OCI-M1 (cell line): ENCODE results near the gene RNF41.
"Not testable (repeated sequence)": the region's sequence is repeated elsewhere in the genome, so short reads cannot be mapped to it uniquely, and the experiment has no call there.

Source experiments
- DNase-seq: peaks from one replicate; lab custom pipeline; 2025; lab: John Stamatoyannopoulos, UW

The RNF41 gene

DNA sequence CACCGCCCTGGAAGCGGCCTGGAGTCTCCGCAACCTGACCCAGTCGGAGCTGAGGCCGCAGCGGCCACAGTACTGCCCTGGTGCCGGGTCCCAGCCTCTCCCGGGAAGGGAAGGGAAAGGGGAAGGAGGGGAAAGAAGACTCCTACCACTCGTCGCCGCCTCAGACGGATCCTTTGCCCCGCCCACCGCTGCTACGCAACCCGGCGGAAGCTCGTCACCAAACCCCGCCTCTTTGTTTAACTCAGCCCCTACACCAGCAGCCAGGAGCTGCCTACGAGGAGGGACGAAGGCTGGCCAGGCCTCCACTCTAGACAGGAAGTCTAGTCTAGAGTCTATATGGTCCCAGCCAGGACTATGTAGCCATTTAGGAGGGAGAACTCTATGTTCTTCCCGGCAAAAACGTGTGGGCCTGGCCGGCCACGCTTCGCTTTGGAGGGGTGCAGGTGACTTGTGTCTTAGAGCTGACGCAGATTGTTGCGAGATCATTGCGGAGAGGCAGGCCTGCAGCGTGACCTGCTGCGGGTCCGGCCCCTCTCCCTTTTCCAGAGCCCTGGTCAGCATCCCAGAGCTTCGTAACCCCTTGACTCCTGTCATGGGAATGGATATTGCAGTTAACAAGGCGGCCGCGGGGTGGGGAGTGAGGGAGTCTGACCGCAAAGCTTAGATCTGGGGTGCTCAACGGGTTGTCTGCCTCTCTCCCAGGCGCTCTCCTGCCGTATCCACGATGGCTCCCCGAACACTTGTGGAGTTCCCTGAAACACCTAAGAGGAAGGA lies at the start of gene RNF41:
Gene RNF41, minus strand, starts transcription at position 166 of the 774 bp plus-strand sequence. CDS start 7,875 bp downstream, outside the sequence.
- DNase-seq: peak; percentile 98

DNA sequence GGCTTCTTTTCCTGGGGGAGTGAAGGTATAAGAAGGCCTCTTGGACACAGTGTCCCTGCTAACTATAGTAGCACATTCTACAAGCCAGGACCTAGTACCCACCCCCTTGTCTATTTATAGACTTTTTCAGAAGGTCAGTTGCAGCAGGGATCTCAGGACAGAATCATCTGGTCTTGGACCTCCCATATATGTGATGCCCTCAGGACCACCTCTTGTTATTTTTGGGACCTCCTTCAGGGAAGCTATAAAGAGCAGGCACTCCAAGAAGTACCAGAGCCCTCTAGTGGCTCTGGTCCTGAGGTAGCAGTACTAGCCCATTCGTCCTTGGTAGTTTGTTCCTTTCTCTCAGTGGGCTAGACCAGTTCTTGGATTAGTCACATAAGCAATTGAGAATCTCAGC lies 49.3 kb upstream of the RNF41 start:
- peak; percentile 51 for DNase-seq

DNA sequence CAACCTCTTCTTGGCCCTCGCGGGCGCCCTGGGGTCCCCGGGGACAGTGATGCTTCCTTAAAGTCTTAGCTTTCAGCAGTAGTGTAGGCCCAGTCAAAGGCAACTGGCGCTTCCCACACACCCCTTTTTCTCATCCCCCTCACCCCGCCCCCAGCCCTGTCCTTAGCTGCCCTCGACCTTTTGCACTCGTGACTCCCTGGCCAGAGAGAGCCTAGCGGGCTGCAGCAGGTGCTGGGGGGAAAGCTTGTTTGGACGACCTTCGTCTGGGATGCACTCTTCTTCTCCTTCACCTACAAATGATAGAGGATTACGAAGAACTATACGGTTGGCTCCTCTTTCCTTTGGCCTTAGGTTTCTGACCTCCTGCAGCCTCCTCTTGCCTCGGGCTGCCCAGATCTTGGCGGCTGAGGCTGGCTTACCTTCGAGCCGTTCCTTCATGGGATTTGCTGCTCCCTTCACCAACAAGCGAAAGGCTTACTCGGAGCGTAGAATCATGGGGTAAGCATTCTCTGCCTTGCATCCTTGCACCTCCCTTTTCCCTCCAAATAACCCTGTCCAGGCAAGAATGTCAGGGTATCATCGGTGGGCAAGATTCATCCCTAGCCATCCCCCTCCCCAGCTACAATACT lies 45.8 kb upstream of the RNF41 start:
- DNase-seq: peak; percentile 53

DNA sequence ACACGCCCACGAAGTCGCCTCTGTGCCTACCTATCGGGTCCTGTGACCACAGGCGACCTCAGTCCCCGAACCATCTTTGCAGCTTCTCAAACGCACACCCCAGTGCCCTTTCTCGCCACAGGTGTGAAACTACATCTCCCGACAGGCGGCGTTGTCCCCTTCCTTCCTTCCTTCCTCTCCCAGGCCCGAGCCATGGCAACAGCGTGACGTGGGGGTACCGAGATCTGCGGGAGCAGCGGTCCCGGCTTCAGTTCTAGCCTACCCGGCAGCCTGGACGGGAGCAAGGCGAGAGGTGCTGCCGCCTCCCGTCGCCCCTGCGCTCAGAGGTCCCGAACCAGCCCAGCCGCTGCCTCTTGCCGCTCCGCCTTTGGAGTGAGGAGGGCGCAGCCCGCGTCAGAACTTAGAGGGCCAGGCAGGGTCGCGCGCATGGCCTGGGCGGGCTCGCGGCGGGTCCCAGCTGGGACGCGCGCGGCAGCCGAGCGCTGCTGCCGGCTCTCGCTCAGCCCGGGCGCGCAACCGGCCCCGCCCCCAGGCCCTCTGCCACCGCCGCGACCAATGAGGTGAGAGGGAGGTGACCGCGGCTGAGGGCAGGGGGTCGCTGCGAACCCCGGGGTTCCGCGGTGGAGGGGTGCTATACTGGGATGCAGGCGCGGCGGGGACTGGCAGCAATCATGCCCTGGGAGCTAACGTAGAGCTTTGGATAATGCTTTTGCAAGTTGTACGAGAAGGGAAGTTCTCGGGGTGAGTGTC lies 45.1 kb upstream of the RNF41 start, which contains the start of gene COQ10A:
Gene COQ10A, plus strand, starts transcription at position 250 of the 750 bp plus-strand sequence. Its CDS starts 177 bp downstream, at position 427.
- peak; percentile 93 for DNase-seq

DNA sequence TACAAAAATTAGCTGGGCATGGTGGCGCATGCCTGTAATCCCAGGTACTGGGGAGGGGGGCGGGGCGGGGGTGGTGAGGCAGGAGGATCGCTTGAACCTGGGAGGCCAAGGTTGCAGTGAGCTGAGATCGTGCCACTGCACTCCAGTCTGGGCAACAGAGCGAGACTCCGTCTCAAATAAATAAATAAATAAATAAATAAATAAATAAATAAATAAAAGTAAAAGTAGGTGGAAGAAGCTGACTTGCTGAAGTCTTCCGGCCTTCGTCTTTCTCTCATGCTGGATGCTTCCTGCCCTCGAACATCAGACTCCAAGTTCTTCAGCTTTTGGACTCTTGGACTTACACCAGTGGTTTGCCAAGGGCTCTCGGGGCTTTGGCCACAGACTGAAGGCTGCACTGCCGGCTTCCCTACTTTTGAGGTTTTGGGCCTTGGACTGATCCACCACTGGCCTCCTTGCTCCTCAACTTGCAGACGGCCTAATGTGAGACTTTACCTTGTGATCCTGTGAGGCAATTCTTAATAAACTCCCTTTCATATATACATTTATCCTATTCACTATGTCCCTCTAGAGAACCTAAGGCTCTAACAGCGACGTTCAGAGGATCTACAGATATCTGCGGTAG lies 44.5 kb upstream of the RNF41 start:
- not testable (repeated sequence) for DNase-seq

DNA sequence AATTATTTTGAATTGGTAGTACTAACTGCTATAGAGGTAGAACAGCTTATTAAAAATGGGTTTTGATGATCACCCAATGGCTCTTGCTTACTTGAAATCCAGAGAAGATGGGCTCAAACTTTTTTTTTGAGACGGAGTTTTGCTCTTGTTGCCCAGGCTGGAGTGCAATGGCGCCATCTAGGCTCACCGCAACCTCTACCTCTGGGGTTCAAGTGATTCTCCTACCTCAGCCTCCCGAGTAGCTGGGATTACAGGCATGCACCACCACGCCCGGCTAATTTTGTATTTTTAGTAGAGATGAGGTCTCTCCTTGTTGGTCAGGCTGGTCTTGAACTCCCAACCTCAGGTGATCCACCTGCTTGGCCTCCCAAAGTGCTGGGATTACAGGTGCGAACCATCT lies 41.2 kb upstream of the RNF41 start:
- DNase-seq: peak; percentile 21

DNA sequence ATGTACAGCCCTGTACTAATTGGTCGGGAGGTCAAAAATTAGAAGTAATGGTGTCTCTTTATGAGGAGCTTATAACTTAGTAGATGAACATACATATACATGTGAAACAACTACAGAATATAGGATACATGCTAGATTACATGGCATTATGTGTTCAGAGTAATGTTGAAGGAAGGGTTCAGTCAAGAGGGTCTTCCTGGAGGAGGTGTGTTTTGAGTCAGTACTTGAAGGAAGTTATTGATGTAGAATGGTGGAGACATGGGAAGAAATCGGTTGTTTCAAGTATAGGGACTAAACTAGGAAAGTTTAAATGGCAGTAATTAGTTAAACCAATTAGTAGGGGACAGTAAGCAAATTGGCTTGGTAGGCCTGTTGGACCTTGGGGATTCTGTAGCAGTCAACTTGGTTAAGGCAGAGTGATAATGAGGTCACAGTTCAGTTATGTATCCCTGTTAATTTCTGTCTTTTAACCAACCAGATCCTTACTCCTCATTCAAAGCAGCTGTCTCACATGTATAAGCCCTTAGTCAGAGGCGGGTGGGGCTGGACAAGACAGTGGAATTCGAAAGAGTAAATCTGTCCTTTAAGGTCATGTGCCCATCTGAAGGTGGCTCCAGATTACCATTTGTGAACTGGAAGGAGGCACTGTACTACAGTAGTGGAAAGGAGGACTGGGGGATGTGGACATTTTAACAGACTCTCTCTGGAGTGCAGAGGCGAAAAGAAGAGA lies 39.9 kb upstream of the RNF41 start:
- DNase-seq: peak; percentile 11

DNA sequence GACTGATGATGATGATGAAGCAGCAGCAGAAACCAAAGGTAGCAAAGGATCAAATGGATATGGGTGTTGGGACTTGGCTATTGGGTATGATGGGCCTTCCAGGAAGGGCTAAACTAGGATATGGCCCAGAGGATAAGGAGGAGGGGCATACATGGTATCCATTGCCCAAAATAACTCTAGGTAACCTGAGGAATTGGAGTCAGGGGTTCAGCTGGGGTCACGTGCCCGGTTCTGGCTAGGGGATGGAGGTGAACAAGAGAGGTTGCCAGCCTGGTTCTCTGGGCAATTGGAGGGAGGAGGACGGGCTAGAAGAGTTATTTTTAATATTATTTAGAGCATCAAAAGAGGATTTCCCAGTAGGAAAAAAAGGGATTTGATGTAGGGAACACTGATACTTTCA lies 39.2 kb upstream of the RNF41 start:
- no peak for DNase-seq

DNA sequence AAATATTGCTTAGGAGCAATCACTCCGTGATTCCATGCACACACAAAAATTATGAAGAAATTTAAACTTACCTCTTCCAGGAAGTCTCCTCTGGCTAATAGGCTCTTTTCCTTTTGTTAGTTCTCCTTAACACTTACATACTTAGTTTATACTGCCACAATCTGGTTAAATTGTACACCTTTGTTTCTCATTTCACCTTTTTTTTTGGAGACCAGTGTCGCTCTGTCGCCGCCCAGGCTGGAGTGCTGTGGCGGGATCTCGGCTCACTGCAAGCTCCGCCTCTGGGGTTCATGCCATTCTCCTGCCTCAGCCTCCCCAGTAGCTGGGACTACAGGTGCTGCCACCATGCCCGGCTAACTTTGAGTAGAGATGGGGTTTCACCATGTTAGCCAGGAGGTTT lies 38.7 kb upstream of the RNF41 start:
- DNase-seq: no peak

DNA sequence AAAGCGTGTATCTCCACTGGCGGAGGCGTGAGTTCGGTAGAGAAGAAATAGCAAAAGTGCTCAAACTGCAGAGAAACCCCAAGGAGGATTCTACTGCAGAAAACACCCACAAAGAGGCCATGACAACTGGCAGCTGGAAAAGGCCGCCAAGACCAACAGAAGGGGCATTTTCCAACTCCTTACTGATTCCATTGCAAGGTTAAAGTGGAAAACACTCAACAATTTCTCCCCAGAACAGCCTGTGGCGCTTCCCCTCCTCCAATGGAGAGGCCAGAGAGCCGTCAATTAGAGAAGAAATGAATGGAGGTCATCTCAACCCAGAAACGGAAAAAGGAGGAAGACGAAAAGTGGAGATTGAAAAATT lies 37.1 kb upstream of the RNF41 start:
- DNase-seq: no peak

DNA sequence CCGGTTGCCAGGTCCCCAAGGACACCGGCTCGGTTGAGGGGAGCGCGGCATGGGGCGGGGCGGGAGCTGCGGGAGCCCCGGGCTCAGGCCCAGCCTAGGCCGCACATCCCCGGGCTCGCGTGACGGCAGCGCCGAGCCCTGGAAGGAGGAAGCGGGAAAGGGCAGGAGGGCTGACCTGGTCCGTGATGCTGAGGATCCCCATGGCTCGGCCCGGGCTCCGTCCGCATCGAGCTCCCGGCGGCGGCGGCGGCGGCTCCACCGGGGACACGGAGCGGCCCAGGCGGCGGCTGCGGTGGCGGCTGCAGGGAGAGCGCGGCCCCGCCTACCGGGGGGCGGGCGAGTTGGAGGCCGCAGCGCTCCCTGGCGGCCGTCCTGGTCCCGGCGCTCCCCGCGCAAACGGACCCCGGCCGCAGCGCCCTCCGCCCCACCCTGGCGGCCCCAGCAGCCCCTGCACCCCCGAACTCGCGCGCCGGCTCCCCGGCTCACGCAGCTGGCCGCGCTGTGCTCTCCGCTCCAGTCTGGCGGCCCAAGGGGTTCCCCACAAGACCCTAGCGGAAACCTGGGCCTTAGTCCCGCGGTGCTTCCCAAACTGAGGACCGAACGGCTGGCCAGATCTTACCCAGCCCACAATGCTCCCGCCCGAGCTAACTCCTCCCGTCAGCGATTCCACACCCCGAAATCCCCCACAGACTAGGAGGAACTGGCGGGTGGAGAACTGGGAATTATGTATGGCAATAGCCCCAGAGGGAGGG lies 36.5 kb upstream of the RNF41 start, which contains the start of gene ANKRD52:
Gene ANKRD52, minus strand, starts transcription at position 317 of the 752 bp plus-strand sequence. Its CDS starts 115 bp downstream, at position 202.
- peak; percentile 86 for DNase-seq

DNA sequence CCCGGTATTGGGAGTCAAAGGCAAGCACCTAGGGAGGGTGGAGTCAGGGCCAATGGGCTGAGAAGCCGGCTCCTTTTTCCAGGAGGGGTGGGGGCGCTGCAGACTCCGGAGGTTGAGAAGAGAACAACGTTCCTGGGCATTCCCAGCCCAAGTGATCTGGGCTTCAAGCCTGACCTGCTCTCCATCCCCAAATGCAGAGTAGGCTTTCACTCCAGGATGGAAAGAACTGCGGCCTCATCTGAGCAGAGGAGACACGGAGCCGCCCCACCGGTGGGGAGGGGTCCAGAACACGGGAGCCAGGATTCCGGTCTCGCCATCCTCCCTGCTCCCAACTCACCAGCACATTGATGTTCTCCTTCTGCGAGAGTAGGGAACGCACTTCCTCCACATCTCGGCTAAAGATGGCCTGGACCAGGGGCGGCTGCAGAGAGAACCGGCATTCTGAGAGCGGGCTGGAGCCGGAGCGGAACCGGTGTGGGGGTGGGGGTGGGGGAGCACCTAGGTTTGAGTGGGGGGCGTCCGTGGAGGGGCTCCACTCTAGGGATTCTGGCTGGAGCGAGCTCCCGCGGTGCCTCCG lies 35.9 kb upstream of the RNF41 start:
- DNase-seq: peak; percentile 59

DNA sequence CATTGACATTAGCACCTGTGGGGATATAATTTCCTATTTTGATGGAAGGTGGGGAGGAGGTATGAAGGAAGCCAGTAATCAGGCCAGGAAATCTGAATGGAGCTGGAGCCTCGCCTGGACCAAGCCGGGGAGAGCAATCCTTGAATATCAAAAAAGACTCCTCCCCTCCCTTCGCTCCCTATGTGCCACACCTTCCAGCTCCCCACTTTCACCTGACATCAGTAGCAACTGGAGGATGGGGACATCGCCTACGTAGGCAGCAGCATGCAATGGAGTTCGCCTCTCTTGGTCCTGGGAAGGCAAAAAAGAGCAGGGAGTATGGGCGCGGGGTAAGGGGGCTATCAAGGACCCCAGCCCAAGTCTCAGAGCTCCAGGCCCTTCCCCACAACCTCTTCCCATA lies 35.3 kb upstream of the RNF41 start:
- DNase-seq: no peak

DNA sequence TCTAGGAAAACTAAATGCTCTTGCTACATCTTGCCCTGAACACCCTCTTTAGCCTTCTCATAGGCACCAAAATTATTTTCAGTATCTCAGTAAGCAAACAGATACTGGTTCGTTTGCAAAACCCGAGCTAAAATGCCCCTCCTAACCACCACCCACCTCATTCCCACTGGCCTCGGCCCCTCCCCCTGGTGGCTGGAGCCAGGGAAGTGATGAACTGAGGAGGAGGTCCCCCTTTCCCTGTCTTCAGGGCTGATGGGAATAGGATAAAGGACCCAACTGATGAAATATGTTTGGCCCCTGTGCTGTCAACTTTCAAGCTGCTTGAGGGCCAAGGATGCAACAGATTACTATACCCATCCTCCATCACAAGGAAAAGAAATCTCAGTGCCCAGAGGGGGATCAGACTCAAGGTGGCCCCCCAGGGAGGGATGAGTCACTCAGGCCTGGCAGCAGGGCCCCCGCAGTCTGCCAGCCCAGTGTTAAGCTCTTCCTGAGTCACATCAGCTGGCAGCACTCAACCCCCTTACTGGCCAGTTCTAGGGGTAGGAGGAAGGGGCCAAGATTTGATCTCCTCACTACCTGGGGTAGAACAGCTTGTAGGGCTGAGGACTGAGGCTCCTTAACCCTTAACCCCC lies 34.7 kb upstream of the RNF41 start:
- DNase-seq: no peak

DNA sequence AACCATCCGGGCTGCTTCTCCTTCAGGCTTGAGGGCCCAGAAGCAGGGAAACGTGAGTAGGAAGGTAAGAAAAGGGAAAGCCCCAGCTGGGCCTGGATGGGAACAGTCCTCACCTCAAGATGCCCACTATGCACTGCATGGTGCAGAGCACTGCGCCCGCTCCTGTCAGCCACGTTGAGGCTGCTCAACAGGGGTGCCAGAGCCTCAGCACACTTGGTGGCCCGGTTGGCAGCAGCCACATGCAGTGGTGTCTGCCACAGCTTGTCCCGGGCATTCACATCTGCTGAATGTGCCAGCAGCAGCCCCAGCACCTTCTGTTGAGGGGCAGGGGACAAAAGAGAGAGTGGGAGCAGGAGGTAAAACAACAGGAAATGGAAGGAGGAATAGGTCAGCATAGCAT lies 33.9 kb upstream of the RNF41 start:
- no peak for DNase-seq

DNA sequence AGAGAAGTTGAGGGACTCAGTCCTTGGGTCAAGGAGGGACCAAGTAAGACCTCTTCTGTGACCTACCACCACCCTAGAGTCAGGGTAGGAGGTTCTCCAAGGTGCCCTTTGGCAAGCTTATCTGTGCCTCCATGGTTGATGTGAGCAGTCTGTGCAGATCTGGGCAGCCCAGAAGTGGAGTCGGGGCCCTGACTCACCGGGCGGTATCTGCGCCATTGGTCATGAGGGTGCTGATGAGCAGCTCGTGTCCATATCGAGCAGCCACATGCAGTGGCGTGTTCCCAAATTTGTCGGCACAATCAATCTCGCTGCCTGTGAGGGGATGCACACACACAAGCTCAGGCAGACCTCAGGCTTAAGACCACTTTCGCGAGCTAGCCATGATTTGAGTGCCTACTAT lies 31.4 kb upstream of the RNF41 start:
- DNase-seq: no peak

DNA sequence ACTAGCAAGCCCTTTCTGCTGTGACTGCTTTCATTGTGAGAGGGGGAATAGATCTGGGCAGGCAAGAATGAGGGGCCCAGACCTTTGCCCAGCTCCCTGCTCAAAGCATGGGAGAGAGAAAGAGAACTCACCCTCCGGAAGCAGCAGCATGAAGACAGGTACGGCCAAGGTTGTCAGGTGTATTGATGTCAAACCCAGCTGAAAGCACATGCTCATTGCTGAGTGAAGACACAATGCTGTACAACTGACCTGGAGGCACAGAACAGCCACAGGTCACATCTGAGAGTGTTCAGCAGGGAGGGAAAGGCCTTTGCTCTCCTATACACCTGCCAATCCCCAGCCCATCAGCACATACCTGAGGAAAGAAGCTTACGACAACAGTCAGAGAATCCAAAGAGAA lies 30.9 kb upstream of the RNF41 start:
- DNase-seq: no peak

DNA sequence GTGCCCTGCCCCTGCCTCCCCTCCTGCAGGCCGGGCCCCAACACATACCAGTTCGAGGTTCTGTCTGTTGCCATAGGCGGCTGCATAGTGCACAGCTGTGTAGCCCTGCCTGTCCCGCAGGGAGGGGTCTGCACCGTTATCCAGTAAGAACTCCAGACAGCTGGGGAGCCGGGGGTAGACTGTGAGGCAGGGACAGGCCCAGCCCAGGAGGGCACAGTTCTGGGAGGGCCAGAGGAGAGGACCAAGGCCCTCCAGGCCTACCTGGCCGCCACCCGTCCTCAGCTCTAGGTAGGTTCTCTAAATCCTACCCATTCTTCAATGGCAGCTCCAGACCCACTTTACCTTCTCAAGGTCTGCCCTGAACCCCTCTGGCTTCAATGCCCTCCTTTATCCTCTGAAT lies 27.0 kb upstream of the RNF41 start:
- DNase-seq: no peak

DNA sequence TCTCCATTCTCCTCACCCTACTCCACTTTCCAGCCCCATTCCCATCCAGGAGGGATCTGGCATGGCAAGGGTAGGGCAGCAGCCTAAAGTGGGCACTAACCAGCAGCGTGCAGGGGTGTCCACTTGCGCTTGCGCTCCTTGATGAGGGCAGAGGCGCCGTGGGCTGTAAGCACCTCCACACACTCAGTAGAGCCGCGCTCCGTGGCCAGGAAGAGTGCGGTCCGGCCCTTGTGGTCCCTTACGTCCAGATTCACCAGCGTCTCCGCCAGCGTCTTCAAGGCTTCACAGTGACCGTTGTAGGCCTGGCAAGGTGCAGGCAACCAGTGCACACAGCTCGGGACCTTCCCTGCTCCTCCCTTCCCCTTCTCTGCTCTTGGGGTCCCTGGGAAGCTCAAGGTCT lies 26.2 kb upstream of the RNF41 start:
- no peak for DNase-seq

DNA sequence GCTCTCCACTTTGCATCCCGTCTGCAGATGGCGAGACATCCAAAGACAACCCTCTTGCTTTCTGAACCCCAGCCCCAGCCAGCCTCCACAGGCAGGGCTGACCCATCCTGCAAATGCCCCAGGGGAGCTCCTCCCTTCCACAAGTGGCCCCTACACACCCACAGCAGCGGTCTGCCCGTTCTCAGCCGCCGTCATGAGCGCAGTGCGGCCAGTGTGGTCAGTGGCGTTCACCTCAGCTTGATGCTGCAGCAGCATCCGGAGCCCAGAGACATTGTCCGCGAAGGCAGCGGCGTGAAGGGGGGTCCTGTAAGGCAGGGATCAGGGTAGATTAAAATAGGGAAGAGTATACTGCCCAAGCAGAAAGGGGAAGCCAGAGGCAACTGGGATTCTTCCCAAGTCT lies 22.8 kb upstream of the RNF41 start:
- no peak for DNase-seq
